Measurements from ENCODE around the gene ATG13.

The ATG13 gene

DNA sequence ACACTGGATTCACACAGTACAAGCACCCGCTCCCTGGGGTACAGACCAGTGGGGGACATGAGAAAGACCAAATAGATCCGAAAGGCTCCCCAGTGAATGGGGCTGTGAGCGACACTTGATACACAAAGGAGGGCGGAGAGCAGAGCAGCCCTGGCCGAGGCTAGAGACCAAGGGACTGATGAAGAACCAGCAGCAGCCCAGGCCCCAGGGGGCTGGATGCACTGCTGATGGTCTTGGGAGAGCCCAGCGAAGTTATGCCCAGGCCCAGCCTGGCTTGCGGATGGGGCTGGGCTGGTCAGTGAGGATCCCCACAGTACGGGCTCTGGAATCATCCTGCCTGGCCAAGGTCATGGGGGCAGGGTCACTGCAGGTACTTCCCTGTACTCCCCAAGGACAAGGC is 59.8 kb downstream of the ATG13 start:
- no peak for DNase-seq

DNA sequence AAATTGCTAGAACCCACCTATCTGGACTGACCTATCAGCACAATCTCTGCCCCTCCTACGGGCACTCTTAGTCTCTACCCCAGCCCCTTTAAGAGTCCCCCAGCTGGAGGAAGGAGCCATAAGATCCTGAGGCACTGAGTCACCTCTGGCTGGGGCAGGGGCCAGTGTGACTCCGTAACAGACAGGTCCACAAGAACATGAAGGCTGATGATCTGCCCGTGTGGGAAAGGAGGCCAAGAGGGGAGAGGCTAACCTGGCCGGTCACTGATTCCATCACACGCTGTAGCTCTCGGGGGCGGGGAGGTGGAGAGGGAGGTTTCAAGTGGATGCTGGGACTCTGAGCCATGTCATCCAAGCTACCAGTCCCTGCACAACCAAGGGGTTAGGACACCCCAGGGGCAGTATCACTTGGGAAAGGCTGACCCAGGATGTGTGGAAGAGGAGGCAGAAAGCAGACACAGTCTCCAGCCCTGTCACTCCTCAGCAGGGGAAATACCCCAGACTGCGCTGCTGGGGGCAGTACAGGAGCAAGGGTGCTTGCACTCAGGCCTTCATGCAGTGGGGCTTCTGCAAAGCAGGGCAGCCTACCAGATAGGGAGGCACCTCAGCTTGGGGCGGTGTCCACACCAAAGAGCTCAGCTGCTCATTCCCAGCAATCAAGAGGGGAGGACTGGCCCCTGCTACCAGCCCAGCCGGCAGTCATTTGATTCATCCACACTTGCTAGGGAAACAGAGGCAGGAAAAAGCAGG is 60.8 kb downstream of the ATG13 start:
- DNase-seq, result no peak

DNA sequence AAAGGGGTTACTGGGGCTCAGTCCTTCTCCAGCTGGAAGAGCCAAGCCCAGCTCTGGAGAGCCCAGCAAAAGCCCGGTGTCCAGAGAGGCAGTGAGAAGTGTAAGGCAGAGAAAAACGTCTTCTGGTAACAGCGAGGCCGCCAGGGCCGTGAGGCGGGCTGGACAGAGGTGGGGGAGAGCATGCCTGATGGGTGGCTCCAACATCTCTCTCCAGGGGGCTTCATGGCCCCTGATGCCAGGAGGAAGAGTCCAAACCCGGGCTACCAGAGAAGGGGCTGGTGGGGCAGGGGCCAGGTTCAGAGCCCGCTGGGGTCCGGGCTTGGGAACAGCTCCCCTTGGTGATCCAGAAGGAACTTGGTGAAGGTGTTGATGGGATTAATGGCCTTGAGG is 61.4 kb downstream of the ATG13 start:
- DNase-seq, result no peak

DNA sequence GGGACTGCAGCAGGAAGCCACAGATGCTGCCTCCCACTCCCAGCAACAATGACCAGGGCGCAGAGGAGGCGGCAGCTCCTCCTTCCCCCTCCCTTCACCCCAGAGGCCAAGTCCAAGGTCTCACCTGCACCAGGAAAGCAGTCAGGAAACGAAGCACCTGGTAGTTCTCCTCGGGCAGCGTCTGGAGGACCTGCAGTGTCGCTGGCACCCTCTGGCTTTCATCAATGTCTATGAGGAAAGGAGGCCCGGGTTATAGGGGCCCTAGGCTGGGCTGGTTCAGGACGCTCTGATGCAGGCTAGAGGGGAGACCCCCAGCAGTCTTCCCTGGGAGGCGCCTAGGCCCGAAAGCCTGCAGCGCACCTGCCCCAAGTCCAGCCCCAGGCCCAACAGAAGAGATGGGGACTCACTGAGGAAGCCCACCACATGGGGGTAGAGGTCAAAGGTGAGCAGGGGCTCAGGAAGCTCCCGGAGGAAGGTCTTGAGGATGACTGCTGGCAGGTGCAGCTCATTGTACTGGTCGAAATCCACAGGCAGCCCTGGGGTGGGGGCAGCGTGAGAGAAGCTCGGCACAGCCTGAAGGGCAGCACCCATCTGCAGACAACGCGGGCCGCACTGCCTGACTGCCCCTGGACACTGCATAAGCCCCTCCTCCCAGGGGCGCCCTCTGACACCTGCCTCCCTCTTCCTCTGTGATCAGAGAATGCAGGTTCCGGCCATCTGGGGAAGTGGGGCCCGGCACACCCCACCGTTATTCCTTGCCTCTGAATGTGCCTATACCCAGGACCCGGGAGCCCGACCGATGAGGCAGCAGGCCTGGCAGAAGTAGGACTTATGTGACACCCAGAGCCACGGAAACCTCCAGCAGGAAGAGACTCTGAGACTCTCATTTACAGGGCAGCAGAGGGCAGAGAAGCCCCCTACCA is 62.1 kb downstream of the ATG13 start:
- no peak for DNase-seq

DNA sequence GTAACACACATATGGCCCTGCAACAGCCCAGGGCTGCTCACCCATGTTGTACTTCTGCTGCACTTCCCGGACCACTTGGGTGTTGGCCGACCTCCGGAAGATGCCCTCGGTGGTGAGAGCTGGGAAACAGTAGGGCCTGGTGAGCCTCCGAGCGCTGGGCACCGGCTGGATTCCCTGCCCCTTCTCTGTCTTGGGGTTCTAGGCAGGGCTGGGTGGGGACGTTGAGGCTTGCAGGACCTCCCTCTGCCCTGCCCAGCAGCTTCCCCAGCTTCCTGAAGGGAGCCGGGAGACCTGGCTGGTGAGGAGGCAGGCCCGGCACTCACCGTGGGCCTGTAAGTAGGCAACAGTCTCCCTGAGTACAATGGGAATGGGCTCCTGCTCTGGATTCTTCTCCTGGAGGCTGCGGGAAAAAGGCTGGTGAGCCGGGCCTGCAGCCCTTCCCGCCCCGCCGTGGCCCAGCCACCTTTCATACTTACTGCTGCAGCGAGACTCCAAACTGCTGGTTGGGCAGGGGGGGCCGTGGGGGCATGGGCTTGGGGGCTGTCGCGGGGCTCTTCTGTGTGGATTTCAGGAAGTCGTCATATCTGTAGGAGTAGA is 62.9 kb downstream of the ATG13 start:
- no peak for DNase-seq

DNA sequence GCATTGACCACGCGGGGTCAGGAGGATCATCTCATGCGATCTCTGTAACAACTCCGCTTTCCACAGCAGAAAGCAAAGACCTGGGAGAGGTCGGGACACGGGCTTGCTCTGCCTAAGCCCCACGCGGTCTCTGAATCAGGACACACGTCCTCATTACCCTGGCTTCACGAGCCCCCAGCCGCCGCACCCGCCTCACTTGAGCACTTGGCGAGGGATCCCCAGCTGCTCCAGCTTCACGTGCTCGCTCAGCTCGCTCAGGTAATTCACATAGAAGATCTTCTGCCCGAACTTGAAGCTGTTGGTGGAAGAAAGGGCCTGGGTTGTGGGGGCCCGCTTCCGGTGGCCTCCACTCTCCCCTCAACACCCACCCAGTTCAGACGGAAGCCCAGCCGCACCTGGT is 63.5 kb downstream of the ATG13 start:
- no peak for DNase-seq

DNA sequence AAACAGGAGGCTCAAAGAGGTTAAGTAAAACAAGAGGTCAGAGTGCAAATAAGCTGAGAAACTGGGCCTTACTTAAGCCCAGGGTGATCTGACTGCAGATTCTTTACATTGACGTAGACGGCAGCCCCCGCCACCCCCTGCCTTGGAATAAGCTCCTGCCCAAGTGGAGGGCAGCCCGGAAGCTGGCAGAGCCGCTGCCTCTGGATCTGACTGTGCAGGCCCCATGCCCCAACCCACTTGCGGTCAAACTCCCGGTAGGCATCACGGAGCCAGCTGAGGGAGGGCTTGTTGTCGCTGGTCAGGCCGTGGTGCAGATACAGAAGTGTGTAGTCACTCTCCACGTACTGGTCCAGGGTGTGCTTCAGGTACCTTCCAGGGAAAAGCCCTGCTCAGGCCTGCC is 64.5 kb downstream of the ATG13 start:
- no peak for DNase-seq

DNA sequence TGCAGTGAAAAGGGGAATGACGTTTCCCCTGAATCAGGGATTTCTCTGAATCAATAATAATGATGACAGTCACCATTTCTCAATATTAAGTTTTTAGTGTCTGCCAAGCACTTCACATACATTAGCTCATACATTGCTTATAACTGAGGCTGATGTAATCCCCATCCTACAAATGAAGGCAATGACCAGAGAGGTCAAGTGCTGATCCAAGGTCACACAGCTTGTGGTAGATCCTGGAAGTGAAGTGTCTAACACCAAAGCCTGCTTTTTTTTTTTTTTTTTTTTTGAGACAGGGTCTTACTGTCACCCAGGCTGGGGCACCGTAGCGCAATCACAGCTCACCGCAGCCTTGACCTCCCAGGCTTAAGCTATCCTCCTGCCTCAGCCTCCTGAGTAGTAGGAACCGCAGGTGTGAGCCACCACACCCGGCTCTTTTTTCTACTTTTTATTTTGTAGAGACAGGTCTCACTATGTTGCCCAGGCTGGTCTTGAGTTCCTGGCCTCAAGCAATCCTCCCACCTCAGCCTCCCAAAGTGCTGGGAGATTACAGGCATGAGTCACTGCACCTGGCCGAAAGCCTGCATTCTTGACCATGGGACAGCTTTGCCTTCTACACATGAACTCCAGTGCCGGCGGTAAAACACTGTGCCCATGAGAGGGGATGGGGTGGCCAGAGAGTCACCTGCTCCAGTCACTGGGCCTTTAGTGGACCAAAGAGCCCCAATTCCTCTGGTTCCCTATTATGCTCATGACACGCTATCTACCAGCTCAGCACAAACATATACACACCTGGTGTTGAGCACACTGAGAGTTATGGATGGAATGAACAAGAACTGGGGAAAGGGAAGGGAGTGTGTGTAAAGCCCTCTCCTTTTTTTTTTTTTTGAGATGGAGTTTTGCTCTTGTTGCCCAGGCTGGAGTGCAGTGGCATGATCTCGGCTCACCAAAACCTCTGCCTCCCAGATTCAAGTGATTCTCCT is 65.7 kb downstream of the ATG13 start:
- DNase-seq, result no peak

DNA sequence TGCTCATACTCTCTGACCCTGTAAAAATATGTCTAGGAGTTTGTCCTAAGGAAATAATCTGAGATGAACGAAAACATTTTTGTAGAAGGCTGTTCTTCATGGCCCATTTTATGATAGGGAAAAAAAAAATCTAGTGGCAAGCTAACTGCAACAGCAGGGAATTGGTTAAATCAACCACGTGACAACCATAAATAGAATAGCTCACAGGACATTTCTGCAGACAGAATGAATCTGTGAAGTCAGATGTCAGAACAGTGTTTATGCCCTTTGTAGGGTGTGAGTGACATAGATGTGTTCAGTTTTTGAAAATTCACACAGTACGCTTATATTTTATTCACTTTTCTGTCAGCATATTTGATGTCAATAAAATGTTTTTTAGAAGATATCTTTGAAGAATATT is 67.0 kb downstream of the ATG13 start:
- no peak for DNase-seq

DNA sequence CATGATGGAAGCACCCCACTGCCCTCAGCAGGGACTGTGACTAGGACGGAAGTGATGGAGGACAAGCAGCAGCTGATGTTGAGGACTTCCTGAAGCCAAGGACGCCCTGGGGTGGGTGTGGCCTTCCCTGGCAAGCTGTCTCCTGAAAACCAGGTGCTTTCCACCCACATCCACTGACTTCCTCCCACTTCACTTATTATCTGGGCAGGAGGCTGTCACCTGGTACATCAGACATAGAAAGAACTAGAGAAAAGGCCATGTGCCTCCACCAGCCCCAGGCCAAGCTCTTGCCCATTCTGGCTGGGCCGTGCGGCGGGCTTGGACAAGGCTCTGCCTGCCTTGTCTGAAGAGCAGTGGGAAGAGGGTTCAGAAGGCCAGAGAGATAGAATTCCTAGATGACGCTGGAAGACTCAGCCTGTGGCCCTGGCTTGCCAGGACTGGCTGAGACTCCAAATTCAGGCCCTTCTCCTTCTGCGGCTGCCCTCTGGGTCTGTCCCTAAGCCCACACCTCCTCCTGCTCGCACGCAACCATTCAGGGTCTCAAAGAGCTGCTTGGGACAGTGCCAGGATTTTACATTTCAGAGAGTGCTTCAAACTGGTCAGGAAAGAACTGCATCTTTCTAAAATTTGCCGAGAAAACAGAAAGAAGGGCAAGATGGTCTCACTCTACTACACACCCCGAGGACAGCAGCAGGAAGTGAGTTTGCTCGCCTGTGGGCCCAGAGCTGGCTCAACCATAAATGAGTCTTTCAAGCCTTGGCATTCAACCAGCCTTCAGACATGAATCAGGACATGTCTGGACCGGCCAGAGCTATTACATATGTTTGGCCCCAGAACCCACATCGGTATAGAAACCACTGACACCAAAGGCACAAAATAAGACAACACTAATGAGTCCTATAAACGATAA is 69.8 kb downstream of the ATG13 start:
- no peak for DNase-seq

DNA sequence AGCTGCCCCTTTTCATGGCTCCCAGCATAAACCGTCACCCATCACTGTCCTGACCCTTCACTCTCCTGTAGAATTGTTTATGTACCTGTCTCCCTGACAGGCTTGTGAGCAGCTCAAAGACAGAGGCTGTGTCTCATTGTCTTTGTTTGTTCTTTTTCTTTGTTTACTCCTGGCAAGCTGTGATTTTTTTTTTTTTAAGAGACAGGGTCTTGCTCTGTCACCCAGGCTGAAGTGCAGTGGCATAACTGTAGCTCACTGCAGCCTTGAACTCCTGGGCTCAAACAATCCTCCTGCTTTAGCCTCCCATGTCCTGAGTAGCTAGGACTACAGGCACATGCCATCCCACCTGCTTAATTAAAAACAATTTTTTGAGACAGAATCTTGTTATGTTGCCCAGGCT is 73.3 kb downstream of the ATG13 start:
- no peak for DNase-seq

DNA sequence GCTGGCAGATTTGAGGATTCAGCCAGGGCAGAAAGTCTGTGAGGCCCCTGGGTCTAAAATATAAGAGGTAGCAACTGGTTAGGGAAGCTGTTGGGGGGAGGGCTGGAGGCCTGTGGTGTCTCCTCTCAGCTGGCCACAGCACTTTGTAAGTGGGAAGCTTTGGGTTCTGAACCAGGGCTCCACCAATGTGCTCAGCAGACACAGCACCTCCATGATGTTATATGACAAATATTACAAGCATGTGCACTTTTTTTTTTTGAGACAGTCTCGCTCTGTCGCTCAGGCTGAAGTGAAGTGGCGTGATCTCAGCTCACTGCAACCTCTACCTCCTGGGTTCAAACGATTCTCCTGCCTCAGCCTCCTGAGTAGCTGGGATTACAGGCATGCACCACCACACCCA is 75.1 kb downstream of the ATG13 start:
- no peak for DNase-seq

DNA sequence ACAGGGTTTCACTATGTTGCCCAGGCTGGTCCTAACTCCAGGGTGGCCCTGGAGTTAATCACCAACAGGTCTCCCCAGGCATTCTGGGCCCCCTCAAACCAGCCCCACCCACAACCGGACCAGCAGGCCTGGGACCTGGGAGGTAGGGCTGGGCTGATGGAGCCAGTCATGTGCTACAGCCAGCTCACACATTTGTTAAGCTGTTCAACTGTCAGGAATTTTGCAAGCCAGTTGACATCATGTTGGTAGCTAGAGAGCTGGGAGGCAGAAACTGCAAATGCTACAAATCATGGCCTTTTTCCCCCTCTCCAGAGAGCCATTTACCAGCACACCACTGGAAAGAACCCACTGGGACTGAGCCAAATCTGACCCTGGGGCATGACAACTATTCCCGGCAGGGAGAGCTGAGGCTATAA is 76.3 kb downstream of the ATG13 start:
- no peak for DNase-seq

DNA sequence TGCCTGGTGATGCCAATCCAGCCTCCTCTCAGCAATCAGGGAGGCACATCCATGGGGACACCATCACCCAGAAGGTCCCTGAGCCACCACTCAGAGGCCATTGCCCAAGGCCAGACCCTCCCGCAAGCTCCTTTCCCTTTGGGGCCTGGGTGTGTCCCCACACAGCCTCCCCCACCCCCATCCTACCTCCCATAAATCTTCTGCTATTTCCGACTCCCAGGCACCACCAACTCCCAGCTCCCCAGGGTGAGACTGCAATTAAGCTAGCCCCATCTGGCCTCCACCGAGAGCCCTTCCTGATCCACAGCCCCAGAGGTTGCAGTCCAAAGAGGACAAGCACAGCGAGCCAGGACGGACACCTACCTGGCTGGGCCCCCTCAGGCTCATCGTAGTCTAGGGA is 76.7 kb downstream of the ATG13 start:
- DNase-seq, result no peak

DNA sequence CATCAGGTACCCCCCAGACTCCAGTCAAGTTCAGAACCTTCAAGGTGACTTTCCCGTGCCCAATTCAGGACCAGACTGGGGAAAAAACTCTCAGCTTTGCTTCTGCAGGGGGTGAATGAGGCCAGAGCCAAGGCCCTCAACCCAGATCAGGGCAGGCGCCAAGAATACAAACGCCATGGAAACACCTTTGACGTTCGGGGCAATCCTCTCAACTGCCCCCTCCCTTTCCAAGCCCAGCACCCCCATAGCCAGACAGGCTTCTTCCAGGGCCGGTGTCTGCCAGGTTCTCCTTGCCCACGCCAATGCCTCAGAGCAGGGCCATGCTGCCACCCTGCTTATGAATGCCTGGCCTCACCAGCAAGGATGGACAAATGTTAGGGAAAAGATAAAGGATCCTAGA is 77.3 kb downstream of the ATG13 start:
- DNase-seq, result no peak

DNA sequence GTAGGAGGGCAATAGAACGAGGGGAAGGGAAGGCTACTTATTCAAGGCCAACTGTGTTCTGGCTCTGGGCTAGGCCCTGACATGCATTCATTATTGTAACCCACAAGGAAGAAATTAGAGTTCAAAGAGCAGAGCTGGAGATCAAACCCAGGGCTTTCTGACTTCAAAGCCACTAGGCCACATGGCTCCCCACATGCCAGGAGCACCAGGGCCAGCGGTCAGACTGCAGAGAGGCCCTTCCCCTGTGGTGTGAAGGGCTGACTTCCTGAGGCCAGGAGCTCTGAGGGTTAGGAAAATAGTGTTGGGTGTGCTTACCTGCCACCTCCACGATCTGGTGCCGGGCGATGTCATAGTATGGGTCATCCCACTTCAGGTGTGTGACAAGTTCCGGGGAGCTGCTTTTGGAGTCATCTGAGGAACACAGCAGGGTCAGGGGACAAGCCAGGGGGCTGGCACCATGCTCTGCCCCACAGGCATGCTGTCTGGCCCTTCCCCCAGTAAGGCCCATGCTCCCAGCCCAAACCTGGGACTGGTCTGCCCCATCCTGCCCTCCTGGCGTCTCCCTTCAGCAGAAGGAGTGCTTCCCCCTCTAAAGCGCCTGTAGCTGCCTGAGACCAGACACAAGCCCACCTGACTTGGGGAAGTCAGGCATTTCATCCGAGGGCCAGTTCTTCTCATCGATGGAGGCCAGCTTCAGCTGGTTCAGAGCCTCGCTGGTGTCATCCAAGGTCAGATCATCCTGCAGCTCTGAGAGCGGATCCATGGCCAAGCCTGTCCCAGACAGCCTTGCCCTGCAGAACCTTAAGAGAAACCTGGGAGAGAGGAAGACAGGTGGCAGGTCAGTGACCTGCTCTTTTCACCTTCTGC is 78.2 kb downstream of the ATG13 start:
- no peak for DNase-seq

DNA sequence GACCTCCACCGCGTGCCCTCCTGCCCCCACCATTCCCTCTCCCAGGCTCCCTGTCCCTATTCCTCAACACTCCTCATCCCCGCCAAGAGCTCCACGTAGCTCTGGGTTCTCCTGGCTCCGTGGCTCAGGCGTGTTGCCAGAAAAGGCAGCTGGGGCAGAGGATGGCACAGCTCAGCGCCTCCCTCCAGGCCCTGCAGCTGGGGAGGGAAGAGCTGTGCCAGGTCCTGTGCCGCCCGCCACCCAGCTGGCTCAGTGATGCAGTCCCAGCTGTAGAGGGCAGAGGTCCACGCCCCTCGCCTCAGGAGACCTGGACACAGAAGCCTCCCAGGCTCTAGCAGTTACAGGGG is 78.8 kb downstream of the ATG13 start:
- DNase-seq, result no peak

DNA sequence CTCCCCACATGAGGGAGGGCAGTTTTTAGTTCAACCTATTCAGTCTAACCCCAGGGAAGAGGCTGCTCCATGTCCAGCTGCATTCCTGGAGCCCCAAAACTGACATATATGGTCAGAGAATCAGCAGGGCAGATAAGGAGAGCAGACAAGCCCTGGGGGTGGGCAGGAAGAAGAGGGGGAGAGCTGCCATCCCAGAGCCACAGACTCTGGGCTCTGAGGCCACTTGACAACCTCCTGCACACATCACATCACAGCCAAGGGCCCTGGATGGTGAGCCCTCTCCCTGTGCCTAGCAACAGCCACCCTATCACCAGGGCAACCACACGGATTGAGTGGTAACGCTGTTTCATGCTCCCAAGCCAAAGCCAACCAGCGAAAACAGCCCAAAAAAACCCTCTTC is 80.0 kb downstream of the ATG13 start:
- no peak for DNase-seq

DNA sequence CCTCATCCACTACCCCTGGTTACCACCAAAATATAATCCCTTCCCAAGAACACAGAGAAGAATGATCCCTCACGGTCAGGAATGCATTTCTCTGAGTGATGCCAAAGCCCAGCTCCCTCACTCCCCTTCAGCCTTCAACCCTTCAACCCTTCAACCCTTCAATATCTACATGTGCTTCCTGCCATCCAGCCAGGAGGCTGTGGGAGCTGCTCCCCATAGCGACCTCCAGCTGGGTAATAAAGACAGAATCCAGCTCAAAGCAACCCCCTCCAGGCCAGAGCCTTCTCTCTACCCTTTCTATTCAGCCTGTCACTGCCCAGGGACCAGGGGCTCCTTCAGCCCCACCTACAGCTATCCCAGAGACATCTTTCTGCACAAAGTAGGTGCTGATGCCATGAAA is 80.4 kb downstream of the ATG13 start:
- DNase-seq, result no peak

DNA sequence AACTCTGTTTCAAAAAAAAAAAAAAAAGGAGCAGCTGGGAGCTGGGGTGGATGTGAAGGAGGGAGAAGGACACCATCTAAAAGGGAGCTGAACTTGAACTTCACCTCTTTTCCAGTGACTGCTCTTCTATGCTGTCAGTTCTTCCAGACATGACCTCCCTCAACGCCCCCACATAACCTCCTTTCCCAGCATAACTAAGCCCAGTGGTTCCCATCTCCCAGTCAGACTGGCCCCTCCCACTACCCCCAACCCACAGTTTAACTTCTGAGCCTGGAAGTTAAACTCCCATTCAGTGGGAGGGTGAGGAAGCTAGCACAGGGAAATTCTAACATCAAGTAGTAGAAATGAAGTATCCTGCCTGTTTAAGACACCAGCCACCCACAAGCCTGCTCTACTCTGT is 81.2 kb downstream of the ATG13 start:
- no peak for DNase-seq

Measured in NCI-H2081 treated with DMSO at 0.1 percent for 48 hours (cell line).